Loucy (cell line): ENCODE data around the gene UCK2.

Experiments
- EZH2phosphoT487 ChIP-seq: fragments of 200-600 bp; IDR thresholded peaks from 2 replicates; pipeline ENCODE4 v1.6.1; 2018; ENCODE audit warnings: antibody characterized with exemption, mild to moderate bottlenecking, moderate library complexity, borderline replicate concordance
- TF ChIP-seq, protein P1 (sequence below): fragments of 200-600 bp; sonication (generic); conservative IDR thresholded peaks from 2 replicates; pipeline ENCODE4 v1.5.1; 2014; ENCODE audit warnings: mild to moderate bottlenecking, antibody characterized with exemption, low read length

DNA sequence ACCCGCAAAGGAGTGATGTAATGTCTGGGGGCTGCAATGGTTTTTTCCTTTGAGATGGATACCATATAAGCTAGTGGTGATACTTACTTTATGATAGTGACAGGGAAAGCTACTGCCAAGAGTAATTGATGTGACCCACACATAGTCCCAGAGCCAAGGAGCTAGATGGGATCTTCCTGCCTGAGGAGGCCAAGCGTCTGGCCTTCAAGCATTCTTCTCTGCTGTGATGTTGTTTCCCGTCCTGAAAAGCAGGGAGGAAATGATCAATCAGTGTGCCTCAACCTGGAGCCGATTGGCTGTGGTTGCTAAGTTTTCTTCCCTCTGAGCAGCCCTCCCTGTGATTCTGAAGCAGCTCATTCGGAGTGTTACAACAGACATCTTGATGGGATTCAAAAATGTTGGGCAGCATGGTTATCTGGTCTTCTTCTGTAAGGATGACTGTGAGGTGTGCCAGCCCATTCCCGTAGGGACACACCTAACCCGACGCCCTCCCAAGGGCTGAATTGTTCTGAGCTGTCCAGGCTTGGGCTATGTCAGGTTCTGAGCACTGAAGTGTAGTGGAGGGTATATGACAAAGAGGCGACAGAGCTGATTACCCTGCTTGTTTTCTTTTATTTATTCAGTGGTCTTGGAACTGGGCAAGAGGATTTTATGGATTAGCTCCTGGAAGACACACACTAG lies 56.7 kb downstream of the UCK2 start:
- TF ChIP-seq, protein P1, sequence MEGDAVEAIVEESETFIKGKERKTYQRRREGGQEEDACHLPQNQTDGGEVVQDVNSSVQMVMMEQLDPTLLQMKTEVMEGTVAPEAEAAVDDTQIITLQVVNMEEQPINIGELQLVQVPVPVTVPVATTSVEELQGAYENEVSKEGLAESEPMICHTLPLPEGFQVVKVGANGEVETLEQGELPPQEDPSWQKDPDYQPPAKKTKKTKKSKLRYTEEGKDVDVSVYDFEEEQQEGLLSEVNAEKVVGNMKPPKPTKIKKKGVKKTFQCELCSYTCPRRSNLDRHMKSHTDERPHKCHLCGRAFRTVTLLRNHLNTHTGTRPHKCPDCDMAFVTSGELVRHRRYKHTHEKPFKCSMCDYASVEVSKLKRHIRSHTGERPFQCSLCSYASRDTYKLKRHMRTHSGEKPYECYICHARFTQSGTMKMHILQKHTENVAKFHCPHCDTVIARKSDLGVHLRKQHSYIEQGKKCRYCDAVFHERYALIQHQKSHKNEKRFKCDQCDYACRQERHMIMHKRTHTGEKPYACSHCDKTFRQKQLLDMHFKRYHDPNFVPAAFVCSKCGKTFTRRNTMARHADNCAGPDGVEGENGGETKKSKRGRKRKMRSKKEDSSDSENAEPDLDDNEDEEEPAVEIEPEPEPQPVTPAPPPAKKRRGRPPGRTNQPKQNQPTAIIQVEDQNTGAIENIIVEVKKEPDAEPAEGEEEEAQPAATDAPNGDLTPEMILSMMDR: no peak
- TF ChIP-seq EZH2phosphoT487: no peak
